Embryonic facial prominence (tissue), 1 donor: Measurements from ENCODE around the gene LGALS8.
"Not testable (repeated sequence)": the region's sequence is repeated elsewhere in the genome, so short reads cannot be mapped to it uniquely, and the experiment has no call there.

Experiments
- DNase-seq: peaks from one replicate; pipeline ENCODE4 v3.0.0-alpha.2; 2016; ENCODE audit errors: extremely low spot score

LGALS8 gene

DNA sequence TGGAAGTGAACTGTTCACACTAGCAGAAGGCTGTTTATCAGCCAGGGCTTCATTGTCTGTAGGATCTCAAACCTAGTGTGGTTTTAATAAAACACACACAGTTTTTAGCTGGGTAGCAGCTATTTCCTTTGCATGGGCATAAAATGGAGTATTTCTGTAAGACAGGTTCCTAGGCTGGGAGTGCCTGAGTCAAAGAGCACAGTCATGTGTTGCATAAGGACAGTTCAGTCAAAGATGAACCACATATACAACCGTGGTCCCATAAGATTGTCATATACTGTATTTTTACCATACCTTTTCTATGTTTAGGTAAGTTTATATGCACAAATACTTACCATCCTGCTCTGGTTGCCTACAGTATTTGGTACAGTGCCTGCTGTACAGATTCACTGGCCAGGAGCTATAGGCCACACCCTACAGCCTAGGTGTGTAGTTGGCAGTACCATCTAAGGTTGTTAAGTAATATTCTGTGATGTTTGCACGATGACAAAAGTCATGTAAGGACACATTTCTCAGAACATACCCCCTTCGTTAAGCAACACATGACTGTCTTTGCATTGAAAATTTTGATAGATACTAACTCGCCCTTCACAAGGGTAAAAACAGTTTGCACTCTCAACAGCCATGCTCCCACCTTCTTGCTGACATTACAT, 17.2 kb downstream of the LGALS8 start:
- no peak for DNase-seq

DNA sequence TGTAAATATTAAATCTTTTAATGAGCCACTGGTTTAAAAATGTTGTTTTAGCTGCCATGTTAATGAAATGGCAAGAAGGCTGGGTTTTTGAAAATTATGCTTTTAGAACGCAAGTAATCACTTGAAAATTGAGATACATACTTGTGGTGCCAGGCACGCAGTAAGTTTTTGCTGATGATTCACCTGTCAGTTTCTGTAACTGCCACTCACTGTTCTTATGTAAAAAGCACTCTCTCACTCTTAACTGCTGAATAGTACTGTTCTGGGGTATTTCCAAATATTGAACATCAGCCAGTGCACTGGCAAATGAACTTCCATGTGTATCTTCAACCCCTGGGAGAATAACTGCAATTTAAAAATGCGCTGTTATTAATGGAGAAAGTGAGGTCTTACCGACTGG, 17.9 kb downstream of the LGALS8 start:
- DNase-seq: no peak

DNA sequence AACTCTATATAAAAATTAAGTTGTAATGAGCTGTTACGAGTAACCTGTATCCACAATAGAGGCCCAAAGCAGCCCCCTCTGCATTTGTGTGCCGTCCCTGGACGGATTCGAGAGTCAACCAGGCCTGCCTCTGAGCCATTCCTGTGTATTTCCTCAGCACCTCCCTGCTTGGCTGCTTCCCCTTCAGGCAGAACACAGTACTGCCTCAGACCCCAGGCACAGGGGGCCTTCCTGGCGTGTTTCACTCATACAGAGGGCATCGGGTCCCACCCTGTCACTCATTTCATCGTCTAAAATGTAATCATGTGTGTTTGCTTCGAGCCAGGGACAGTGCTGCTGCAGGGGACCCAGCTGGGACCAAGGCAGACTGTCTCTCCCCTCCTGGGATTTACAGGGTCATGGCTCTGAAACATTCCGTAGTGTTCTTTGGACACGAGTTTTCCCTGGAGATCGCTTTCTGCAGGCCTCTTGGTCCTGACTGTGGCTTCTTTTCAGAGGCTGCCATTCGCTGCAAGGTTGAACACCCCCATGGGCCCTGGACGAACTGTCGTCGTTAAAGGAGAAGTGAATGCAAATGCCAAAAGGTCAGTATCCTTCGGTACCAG, 19.4 kb downstream of the LGALS8 start:
- DNase-seq: no peak

DNA sequence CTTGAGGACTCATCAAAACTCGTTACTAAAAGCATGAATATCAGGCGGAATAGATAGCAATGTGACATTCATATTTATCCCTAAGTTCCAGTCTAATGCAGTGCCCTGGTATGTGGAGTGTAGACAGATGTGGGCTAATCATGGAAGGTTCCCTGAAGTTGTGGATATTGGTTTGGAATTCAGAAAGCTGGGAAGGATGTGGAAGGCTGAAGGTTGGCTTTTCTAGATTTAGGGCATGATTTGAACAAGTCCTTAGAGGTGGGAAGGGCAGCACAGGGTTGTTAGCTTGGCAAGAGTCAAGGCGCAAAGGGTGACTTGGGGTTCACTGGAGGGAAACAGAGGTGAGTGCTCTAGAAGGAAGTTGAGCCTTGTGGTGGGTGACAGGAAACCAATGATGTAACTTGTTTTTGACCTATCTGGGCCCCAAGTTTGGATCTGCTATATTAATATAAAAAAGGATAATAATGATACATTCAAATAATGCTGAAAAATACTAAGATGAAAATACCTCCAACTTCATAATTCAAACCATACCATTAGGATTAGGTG, 21.9 kb downstream of the LGALS8 start:
- no peak for DNase-seq

DNA sequence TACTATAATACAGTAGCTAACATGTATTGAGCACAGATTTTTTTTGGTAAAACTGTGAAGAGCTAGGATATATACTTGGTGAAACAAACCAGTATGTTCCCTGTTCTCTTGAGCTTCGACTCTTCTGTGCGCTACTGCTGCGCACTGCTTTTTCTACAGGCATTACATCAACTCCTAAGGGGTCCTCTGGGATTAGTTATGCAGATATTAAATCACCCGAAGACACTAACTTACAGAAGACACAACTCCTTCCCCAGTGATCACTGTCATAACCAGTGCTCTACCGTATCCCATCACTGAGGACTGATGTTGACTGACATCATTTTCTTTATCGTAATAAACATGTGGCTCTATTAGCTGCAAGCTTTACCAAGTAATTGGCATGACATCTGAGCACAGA, 24.7 kb downstream of the LGALS8 start:
- DNase-seq: no peak

DNA sequence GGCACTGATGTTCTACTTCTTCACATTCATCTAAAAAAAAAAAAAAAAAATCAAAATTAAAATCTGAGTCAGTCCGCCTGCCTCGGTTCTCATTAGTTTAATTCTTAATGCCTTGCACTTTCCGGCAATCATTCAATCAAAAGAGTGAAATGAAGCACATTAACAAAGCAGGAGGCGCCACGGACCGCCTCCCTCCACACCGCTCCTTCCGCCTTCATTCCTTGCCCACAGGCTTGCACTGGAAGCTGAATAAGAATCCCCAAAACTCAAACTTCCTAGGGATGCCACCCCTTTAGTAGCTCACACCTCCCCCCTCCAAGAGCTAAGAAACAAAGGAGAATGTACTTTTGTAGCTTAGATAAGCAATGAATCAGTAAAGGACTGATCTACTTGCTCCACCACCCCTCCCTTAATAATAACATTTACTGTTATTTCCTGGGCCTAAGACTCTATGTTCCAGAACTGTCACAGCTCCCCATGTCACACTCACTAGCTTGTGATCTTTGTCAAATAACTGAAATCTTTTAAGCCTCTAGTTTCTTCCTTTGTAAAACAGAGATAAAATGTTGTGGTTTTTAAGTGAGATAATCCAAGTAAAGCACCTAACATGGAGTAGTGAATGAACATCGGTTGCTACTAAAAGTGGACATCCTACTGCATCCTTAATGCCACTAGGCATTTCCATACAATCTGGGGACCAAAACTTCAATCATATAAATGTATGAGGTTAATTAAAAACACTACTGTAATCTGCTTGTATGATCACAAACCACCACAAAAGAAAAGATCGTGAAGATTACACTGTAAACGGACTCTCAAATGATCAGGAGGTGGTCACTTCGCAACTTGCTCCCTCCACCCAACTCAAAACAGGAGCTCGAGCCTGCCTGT, 27.4 kb downstream of the LGALS8 start:
- no peak for DNase-seq

DNA sequence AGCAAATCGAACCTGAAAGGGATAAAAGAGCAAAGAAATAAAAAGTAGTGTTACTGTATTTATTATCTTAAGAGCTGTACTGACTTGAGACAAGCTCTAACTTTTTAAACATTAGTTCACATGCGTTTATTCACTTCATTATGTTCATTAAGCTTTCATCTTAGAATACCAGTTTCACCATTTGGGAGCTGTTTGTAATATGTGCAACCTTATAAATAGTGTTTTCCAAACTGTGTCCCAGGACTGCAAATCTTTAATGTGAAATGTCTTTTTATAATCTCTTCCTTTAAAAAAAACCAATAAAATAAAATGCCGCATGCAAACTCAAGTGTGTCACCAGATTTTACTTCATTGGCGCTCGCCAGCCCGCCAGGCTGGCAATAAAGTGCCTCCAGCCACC, 28.3 kb downstream of the LGALS8 start:
- no peak for DNase-seq

DNA sequence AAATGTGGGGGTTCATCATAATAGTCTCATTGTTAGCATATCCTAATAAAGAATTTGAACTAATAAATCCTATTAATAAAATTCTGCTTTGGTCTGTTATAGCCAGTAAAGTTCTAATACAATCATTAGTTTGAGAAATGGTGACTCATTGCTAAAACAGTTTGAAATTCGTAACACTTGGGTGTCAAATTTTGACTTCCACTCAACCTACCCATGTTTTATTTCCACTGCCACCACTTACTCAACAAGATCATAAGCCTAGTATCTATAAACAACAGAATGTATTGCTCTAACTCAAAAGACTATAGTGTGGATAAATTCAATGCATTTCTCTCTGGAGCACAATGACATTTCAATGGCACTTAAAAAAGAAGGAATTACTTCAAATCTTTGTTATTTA, 29.1 kb downstream of the LGALS8 start:
- no peak for DNase-seq

DNA sequence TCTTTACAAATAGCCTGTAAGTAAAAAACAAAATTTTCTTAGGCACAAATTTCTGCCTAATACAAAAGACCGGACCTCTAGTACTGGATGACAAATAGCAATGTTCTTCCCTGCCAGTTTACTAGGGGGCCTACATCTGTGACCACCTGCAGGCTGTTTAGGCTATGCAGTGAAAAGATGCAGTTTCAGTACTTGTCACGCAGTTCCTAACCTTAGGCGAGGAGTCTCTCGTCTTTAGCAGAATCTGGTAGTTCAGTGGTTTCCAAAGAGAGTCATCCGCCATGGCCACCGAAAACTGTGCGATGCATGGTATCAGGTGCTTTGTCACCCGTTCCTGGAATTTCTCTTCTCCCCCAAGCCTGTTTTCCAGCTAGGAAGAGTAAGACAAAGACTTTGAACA, 29.6 kb downstream of the LGALS8 start:
- DNase-seq: no peak

DNA sequence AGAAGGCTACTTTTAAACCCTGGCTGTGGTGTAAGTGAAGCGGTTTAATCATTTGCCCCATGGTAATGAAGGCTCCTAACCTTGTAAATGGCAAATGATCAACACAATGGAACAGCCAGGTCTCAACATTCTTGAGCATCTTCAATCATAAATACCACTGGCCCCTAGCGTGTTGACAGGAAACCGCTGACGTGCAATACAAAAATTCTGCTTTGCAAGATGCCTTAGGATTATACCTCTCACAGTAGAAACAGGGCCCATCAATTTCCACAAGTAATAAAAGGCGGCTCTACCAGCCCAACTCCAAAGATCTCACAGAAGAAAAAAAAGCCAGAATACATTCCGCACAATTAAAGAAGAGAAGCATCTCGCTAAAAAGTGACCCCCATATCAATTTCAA, 32.8 kb downstream of the LGALS8 start:
- no peak for DNase-seq

DNA sequence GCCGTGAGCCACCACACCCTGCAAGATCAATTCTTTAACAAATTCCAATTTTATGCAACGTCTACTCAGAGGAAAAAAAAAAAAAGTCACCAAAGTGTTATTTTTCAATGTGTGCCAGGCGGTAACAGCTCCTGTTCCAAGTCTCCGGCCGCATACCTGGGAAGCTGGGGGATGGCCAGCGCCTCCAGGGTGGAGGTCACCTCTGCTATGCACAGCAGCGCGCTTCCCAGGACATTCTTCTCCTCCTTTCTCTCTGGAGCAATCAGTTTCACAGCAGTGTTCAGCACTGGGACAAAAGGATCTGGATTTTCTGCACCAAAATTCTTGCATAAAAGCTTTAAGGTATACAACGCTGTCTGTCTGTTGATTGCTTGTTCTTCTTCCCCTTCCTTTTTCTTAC, 34.3 kb downstream of the LGALS8 start:
- no peak for DNase-seq

DNA sequence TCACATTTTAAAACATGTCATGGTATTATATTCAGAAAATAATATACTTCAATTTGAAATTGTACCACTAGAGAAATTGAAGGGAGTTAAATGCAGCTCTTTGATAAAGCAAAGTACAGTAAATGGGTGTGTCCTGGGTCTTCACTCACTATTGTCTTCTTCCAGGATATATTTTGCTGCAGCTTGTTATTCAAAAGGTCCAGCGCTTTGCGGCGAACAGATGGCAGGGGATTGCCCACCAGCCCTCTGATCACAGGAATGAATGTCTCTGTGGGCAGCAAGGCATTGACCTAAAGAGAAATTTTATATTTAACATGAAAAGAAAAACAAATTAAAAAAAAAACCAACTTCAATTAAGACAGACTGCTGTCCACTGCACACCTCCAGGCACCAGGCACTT, 35.1 kb downstream of the LGALS8 start:
- DNase-seq: no peak

DNA sequence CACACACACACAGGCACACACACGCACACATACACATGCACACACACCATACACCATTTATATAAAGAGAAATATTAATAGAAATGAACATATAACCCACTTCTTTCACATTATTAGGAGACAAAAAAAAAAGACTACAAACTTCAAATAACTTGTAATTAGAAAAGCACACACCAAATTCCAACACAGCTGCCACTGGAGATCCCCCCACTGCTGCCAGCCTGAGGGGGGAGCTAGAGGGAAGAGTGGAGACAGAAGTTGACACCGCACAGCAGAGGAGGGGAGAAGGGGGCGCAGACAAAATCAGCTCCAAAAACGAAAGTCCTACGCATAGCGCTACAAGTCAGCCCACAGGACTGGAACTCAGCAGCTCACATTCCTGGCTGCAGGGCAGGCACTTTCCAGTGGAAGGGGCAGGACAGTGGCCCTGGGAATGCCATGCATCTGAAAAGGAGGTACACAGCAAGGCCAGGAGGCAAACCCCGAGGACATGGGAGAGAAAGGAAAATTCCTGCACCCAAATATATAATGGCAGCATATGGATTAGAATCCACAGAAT, 36.5 kb downstream of the LGALS8 start:
- DNase-seq: no peak

DNA sequence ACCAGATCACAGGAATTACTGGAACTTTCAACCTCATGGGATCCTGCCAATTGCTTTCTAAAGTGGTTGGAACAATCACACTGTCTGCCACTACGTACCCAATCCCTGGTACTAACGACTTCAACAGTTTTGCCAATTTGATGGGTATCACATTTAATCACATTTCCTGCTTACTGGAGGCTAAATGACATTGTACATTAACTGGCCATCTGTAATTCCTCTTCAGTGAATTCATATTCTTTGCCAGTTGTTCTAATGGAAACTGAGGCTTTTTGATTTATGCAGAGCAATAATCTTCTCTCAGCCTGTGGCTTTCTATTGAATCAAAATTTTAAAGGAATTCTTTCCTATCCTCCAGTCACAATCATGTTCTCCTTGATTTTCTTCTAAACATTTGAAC, 38.2 kb downstream of the LGALS8 start:
- DNase-seq: no peak

DNA sequence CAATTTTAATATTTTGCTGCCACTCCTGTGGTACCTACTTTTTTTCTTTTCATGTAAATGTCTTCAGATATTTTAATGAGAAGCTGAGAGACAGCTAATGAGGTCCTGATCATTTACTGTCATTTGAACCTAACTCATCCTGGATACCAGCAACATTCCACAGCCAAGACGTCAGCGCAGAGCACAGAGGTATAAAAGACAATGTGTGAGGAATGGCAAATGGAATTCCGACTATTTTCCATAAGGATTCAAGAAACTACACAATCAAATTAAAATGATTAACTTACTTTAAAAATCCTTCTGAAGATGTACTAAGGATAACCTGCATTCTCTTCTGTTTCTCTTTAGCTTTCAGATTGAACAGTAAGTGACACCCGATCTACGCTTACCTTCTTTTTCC, 41.7 kb downstream of the LGALS8 start:
- no peak for DNase-seq

DNA sequence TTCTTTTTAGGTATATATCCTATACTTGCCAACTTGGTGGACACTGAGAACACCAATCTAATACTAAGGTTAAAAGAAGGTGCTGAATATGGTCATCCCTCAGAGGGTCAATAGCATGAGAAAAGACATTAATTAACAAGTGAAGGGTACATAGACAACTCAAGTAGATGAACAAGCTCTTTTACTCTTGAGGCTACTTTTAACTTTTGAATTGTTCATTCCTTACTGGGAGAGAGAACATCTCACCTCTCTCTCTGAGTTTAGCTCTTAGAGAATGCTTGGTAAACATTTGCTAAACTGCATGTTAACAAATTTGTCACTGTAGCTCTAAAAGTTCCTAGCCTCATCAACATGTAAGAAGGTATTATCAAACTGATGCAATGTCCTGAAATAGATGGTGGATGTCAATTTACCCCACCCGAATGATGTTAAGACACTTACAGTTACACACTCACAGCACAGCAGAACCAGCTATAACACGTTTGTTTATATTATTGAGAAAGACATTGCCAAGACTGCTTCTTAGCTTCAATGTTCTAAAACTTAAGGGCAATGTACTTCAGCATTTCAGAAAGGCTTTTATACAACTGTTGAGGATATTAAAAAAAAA, 44.6 kb downstream of the LGALS8 start:
- no peak for DNase-seq

DNA sequence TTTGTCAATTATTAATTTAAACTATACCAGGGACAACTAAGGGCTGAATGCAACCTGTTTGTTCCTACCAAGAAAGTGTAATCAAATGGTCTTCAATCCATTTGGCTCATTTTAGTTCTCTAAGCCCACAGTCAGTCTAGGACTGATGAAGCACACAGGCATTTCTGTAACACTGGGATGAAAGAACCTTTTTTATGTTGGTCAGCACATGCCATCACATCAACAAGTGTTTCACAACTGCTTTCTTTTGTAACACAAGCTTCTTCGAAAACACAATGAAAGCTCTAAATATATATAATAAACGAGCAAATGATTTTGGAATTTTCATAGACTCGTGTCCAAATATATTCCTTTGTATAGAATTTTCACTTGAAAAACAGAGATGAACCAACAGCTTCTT, 51.7 kb downstream of the LGALS8 start:
- DNase-seq: no peak

DNA sequence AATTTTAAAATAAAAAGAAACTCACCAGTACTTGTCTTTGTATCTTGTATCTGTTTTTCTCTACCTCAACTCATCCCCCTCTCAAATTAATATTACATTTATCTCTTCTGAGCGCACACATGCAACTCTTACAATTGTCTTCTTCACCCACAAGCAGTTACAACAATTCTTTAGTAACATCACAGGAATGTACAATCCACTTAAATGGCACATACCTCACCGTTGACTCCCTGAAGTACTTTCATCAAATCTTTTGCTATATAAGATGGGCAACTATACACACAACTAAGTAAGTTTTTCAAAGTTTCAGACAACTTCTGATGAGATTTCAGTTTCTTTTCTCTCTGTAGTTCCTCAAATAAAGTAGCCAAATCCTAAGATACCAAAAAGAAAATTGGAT, 52.2 kb downstream of the LGALS8 start:
- DNase-seq: no peak

DNA sequence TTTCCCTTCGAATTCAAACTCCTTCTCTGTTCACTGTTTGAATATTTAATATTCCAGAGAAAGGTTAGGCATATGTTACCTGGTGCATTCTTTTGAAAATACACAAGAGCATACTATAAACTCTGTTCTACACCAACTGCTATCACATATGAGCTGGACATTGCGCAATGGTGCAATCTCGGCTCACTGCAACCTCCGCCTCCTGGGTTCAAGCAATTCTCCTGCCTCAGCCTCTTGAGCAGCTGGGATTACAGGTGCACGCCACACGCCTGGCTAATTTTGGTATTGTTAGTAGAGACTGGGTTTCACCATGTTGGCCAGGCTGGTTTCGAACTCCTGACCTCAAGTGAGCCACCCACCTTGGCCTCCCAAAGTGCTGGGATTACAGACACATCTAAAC, 53.3 kb downstream of the LGALS8 start:
- DNase-seq: not testable (repeated sequence)

DNA sequence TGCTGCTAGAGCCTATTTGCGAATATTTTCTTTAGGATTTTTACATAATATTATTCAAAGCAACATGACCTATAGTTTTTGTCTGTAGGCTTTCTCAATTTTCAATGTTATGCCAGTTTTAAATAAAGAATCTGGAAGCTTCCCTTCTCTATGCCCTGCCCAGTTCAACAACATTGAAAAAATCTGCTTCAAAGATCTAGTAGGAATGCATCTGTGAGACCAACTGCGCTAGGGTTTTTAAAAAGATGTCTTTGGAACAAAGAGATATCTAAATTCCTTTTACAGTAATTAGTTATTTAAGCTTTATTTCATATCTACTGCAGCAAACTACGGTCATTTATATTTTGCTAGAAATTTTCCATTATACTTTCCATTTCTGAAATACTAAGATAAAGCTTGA, 54.9 kb downstream of the LGALS8 start:
- no peak for DNase-seq

DNA sequence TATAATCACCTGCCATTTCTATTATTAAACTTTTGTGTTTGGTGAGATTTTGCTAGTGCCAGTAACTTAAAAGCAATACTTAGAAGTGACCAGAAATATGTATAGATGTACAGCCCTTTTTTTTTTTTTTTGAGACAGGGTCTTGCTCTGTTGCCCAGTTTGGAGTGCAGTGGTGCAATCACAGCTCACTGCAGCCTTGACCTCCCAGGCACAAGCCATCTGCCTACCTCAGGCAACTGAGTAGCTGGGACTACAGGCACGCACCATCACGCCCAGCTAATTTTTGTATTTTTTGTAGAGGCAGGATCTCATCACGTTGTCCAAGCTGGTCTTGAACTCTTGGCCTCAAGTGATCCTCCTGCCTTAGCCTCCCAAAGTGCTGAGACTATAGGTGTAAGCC, 56.6 kb downstream of the LGALS8 start:
- DNase-seq: not testable (repeated sequence)

DNA sequence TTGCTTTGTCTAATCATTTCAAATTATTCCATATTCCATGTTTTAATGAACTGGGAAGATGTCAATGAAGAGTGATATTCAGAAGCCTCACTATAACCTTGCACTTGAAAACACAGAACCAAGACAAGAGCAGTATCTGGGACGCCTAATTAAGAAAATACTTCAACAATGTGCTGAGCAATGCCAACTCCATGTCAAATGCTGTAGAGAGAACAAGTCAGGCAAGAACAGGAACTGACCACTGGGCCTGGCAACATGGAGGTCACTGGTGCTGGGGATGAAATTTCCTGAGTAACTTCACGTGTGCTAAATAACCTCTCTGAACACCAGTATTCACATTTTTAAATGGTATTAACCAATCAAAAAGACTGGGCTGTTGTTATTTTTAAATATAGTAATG, 57.7 kb downstream of the LGALS8 start:
- no peak for DNase-seq
